ENCODE results near the gene DQX1.

GRCh38 chr2:74472086-74472944 lies 53.7 kb downstream of the DQX1 start, which contains the start of gene MRPL53:
- TF ChIP-seq POLR2AphosphoS5 (IDR thresholded peaks at IDR 0.05; ENCODE audit: low read depth, low read length) (peak; percentile 96), TAF1 (IDR thresholded peaks at IDR 0.05; ENCODE audit: borderline replicate concordance, insufficient read depth, low read length) (0 out of 2 replicates have a peak, but pooled peaks have one; percentile 72)

Data from PFSK-1 (cell line).